Heart left ventricle (tissue), 16 donors: ENCODE results near the gene MIB2. TPM values are rescaled to one million over a fixed set of nuclear protein-coding genes. Genes with fewer than 3 reads are reported as not detected.
"Not testable (repeated sequence)": the region's sequence is repeated elsewhere in the genome, so short reads cannot be mapped to it uniquely, and the experiment has no call there.

Experiments used
- ATAC-seq, 4 donors: fragments of 200-7000 bp; cut with Tn5 transposase; one replicate each; pipeline ENCODE4 v1.9.1; 2020 to 2022; ENCODE audit warnings: moderate library complexity in 4 of 4, mild to moderate bottlenecking in 3 of 4, moderate number of reproducible peaks in 1 of 4
- DNase-seq, 5 donors: peaks; one replicate each; pipeline ENCODE4 v3.0.0-alpha.2; 2020
- H3K27ac ChIP-seq, 12 donors: fragments of 200-600 bp; sonication (generic) in 4 of 12; one replicate each; pipeline versions ENCODE4 v1.5.0 to v1.8.0; 2016 to 2022; ENCODE audit warnings: mild to moderate bottlenecking in 2 of 12
- H3K27me3 ChIP-seq, 9 donors: fragments of 200-600 bp; sonication (generic) in 2 of 9; one replicate each; pipeline versions ENCODE4 v1.5.1 to v1.8.0; 2016 to 2022; ENCODE audit warnings: mild to moderate bottlenecking in 3 of 9
- H3K36me3 ChIP-seq, 9 donors: fragments of 200-600 bp; sonication (generic) in 2 of 9; one replicate each; pipeline versions ENCODE4 v1.5.0 to v1.8.0; 2018 to 2022; ENCODE audit warnings: mild to moderate bottlenecking in 2 of 9
- H3K4me1 ChIP-seq, 12 donors: fragments of 200-600 bp; sonication (generic) in 4 of 12; one replicate each; pipeline versions ENCODE4 v1.5.0 to v1.8.0; 2016 to 2022; ENCODE audit warnings: mild to moderate bottlenecking in 3 of 12
- H3K4me3 ChIP-seq, 12 donors: fragments of 200-600 bp; sonication (generic) in 4 of 12; one replicate each; pipeline versions ENCODE4 v1.5.0 to v1.8.0; 2017 to 2022; ENCODE audit warnings: mild to moderate bottlenecking in 9 of 12, moderate library complexity in 4 of 12
- H3K9me3 ChIP-seq, 12 donors: fragments of 200-600 bp; sonication (generic) in 4 of 12; one replicate each; pipeline versions ENCODE4 v1.5.0 to v1.8.0; 2016 to 2022; ENCODE audit warnings: mild to moderate bottlenecking in 1 of 12
- WGBS, 4 donors: extraction: QIAGEN DNeasy Blood & Tissue Kit in 2 of 4; methylation state at CpG; one replicate each; pipeline versions ENCODE4 v1.1.5 to v1.1.7; 2013 to 2018; 5-methylcytosine and 5-hydroxymethylcytosine counted together
- intact Hi-C, 10 donors: fragments of 100-400 bp; cut with DNase I; formaldehyde crosslinking; loops; one replicate each; pipeline versions ENCODE4 v1.11.1 to v1.14.2; 2022
- polyA plus RNA-seq, 2 donors: library from polyadenylated mRNA; stranded (reverse); fragments of 200-250 nt; gene quantifications; one replicate each; pipeline ENCODE4 v1.2.3, GENCODE V29; 2013
- total RNA-seq, 9 donors: library from RNA; depleted of rRNA in 2 of 9; stranded (reverse); fragments of >200 nt in 2 of 9; fragmentation: NEBNext Ultra II Directional in 3 of 9; extraction: Animal tissue kit (Norgen Biotek cat#: 25700) in 3 of 9; gene quantifications; one replicate each; pipeline versions ENCODE4 v1.1.0 to v1.2.4, GENCODE V29; 2016 to 2023
- donor health status: ischemic (EF 13 %, LVEDD 7.1; RV severe dilation, severe dysfunction).
- donor health status: healthy with polysubstance abuse.
- donor health status: DM: no; HTN: yes; CAD: no.
- donor health status: DM: no; HTN: no; CAD: no.
- donor health status: ischemic (EF 25% LVEDD 6.9; RV normal size, moderate dysfunction).
- donor health status: ischemic (EF 25% LVEDD 5.7; RV mildly dilated, moderate dysfunction).
- donor health status: healthy.
- donor health status: DM: yes; HTN: yes; CAD: no.
- donor health status: ischemic (EF 35%, LVEDD 5.7; RV mildly dilated, moderate dysfunction).
- donor health status: nonischemic (EF 11% LVEDD 7.7; RV severe dilation, severe dysfunction).
- donor health status: DM: yes; HTN: yes; CAD: no.
- donor health status: PGD.
- donor health status: ischemic (EF 29% LVEDD 5.4; RV normal size, mild dysfunction).
- donor health status: nonischemic (EF 23%, LVEDD 6.1; RV moderate dilation, normal function).

The MIB2 gene
- total and polyA plus RNA-seq, 11 donors, result 40.7 to 121 (median 76.3) TPM

- H3K27ac ChIP-seq, DNase-seq, H3K4me1 ChIP-seq, ATAC-seq, intact Hi-C loops, H3K4me3 ChIP-seq, H3K27me3 ChIP-seq, H3K9me3 ChIP-seq: not testable (repeated sequence)
- peaks cover 0 to 42% (median 25%) of the 10 kb centered on the region in 9 donors for H3K36me3 ChIP-seq
- WGBS, 4 donors, result 93 to 95% (median 94%) methylated on average over 16 of the region's 16 CpGs; no CpG with 5 or more reads in 1 of the 4 donors
These were observed 24.1 kb downstream of the MIB2 start for GRCh38 chr1:1639368-1639767.

GRCh38 chr1:1640081-1640480 is 24.8 kb downstream of the MIB2 start:
- 85 to 95% (median 93%) methylated on average over 4 to 19 of the region's 25 CpGs for WGBS, 4 donors
- H3K27ac ChIP-seq, H3K4me3 ChIP-seq, H3K4me1 ChIP-seq, H3K27me3 ChIP-seq, ATAC-seq, DNase-seq, intact Hi-C loops, H3K9me3 ChIP-seq: not testable (repeated sequence)
- peaks cover 0 to 45% (median 25%) of the 10 kb centered on the region in 9 donors for H3K36me3 ChIP-seq

GRCh38 chr1:1640711-1641461 is 25.6 kb downstream of the MIB2 start:
- intact Hi-C loops, ATAC-seq, DNase-seq, H3K27ac ChIP-seq, H3K4me1 ChIP-seq, H3K27me3 ChIP-seq, H3K4me3 ChIP-seq, H3K9me3 ChIP-seq: not testable (repeated sequence)
- peaks cover 0 to 48% (median 29%) of the 10 kb centered on the region in 9 donors for H3K36me3 ChIP-seq
- 94 to 97% (median 96%) methylated on average over 14 to 33 of the region's 38 CpGs for WGBS, 4 donors

GRCh38 chr1:1646326-1646725 is 31.0 kb downstream of the MIB2 start:
- H3K4me3 ChIP-seq, intact Hi-C loops, H3K4me1 ChIP-seq, H3K27me3 ChIP-seq, H3K9me3 ChIP-seq, DNase-seq, H3K27ac ChIP-seq: not testable (repeated sequence)
- peak in 1 of 4 donors; percentile 33 for ATAC-seq
- H3K36me3 ChIP-seq, result peaks cover 0 to 58% (median 55%) of the 10 kb centered on the region in 9 donors
- 73 to 78% (median 74%) methylated on average over 5 of the region's 5 CpGs for WGBS, 4 donors

- peak in 1 of 4 donors; percentile 19 for ATAC-seq
- H3K4me1 ChIP-seq, H3K9me3 ChIP-seq, H3K27me3 ChIP-seq, intact Hi-C loops, DNase-seq, H3K27ac ChIP-seq, H3K4me3 ChIP-seq: not testable (repeated sequence)
- peaks cover 0 to 71% (median 68%) of the 10 kb centered on the region in 9 donors for H3K36me3 ChIP-seq
- WGBS, 4 donors, result 85 to 89% (median 86%) methylated on average over 17 of the region's 17 CpGs
These were observed 32.4 kb downstream of the MIB2 start for GRCh38 chr1:1647567-1648241.

- WGBS, 4 donors, result 85 to 96% (median 92%) methylated on average over 11 of the region's 11 CpGs
- intact Hi-C loops, result not testable (repeated sequence)
These were observed 33.0 kb downstream of the MIB2 start for GRCh38 chr1:1648265-1648664.

More at GRCh38 chr1:1648265-1648664, 33.0 kb downstream of the MIB2 start:
- H3K4me1 ChIP-seq, H3K4me3 ChIP-seq, H3K27ac ChIP-seq, DNase-seq, H3K27me3 ChIP-seq, H3K9me3 ChIP-seq: not testable (repeated sequence)
- ATAC-seq, result peak in 1 of 4 donors; percentile 29
- peaks cover 0 to 77% (median 74%) of the 10 kb centered on the region in 9 donors for H3K36me3 ChIP-seq
